HepG2 (cell line): Measurements from ENCODE around the gene NXPH1. TPM values are rescaled to one million over a fixed set of nuclear protein-coding genes. Genes with fewer than 3 reads are reported as not detected.

ENCODE experiments used
- ATAC-seq: fragments of 200-7000 bp; cut with Tn5 transposase; 3 replicates; pipeline ENCODE4 v1.9.1; 2020; ENCODE audit warnings: mild to moderate bottlenecking, moderate library complexity
- BruUV-seq: library from RNA; stranded (reverse); fragments of 400-500 nt; replicated peaks from 2 replicates; lab custom pipeline; 2021; lab: Mats Ljungman, UMichigan
- CTCF ChIA-PET: fragments of 300-600 bp; formaldehyde crosslinking; extraction: SDS; loops from one replicate; lab custom pipeline; 2021; ENCODE audit warnings: low total read pairs, inconsistent platforms, low intra/inter-chr PET ratio; lab: Yijun Ruan, JAX
- POLR2A ChIA-PET: fragments of 350-600 bp; sonication (Branson Sonifier 250); formaldehyde crosslinking; loops from one replicate; lab custom pipeline; 2020; ENCODE audit warnings: antibody characterized with exemption, inconsistent platforms; lab: Yijun Ruan, JAX
- DNase-seq: peaks from one replicate; pipeline ENCODE4 v3.0.0-alpha.2; 2015; ENCODE audit warnings: low spot score
- FAIRE-seq: peaks from 3 replicates; lab custom pipeline; 2011; peaks lifted over from hg19 to GRCh38; lab: Jason Lieb, UNC
- H2AFZ ChIP-seq: one replicate; pipeline ENCODE4 v1.6.1; 2011; ENCODE audit warnings: low read length, inconsistent platforms
- H3K27ac ChIP-seq: fragments of 300-600 bp; 3 replicates; pipeline ENCODE4 v1.8.0; 2011; ENCODE audit warnings: mixed run types, mild to moderate bottlenecking, mixed read lengths, low read length, inconsistent platforms; ENCODE audit not compliant: insufficient read depth; ENCODE audit errors: extremely low read length
- H3K27me3 ChIP-seq, 2 experiments: fragments of 200-600 bp in 1 of 2; 2 replicates in 1 of 2; 3 replicates in 1 of 2; pipeline versions ENCODE4 v1.6.0 to v1.8.0; 2011; ENCODE audit warnings: low read length in 2 of 2, mild to moderate bottlenecking in 2 of 2, moderate library complexity in 2 of 2, inconsistent platforms in 1 of 2; ENCODE audit not compliant: insufficient read depth in 2 of 2, control insufficient read depth in 1 of 2
- H3K36me3 ChIP-seq, 2 experiments: fragments of 200-600 bp in 1 of 2; replicated peaks in 1 of 2; 2 replicates in 1 of 2; 3 replicates in 1 of 2; pipeline versions ENCODE4 v1.5.1 to v1.8.0; 2011; ENCODE audit warnings: low read length in 2 of 2, inconsistent platforms in 1 of 2; ENCODE audit not compliant: insufficient read depth in 2 of 2, control insufficient read depth in 1 of 2
- H3K4me1 ChIP-seq: 2 replicates; pipeline ENCODE4 v1.5.1; 2012; ENCODE audit warnings: low read length, inconsistent platforms; ENCODE audit not compliant: insufficient read depth
- H3K4me2 ChIP-seq: 2 replicates; pipeline ENCODE4 v1.6.0; 2011; ENCODE audit warnings: low read depth, low read length, inconsistent platforms
- H3K4me3 ChIP-seq, 3 experiments: fragments of 200-600 bp in 1 of 3; sonication (generic), shearing (Covaris generic) in 1 of 3; replicated peaks in 1 of 3; 2 replicates each; pipeline ENCODE4 v1.5.1; 2011 to 2016; ENCODE audit warnings: low read length in 3 of 3, inconsistent platforms in 2 of 3, low read depth in 2 of 3, mild to moderate bottlenecking in 2 of 3, control low read depth in 1 of 3, mixed read lengths in 1 of 3; ENCODE audit not compliant: insufficient read depth in 1 of 3
- H3K79me2 ChIP-seq: one replicate; pipeline ENCODE4 v1.6.1; 2011; ENCODE audit warnings: low read length, inconsistent platforms; ENCODE audit not compliant: insufficient read depth
- H3K9ac ChIP-seq: 2 replicates; pipeline ENCODE4 v1.6.0; 2011; ENCODE audit warnings: mild to moderate bottlenecking, low read depth, low read length, inconsistent platforms; ENCODE audit not compliant: insufficient read depth
- H3K9me3 ChIP-seq: 2 replicates; pipeline ENCODE4 v1.5.1; 2012; ENCODE audit warnings: mild to moderate bottlenecking, low read length
- H4K20me1 ChIP-seq: 2 replicates; pipeline ENCODE4 v1.6.0; 2011; ENCODE audit warnings: inconsistent platforms, mild to moderate bottlenecking, low read length, moderate library complexity; ENCODE audit not compliant: insufficient read depth
- EED ChIP-seq: sonication (generic); formaldehyde crosslinking; IDR thresholded peaks from 2 replicates; pipeline ENCODE4 v1.5.0; 2020; ENCODE audit warnings: mild to moderate bottlenecking, missing genetic modification reagents
- FOXO1 ChIP-seq: sonication (generic); formaldehyde crosslinking; IDR thresholded peaks from 2 replicates; pipeline ENCODE4 v1.4.0; 2020; ENCODE audit warnings: missing genetic modification reagents
- HIVEP1 ChIP-seq: sonication (generic); formaldehyde crosslinking; IDR thresholded peaks from 2 replicates; pipeline ENCODE4 v1.4.0; 2020; ENCODE audit warnings: mild to moderate bottlenecking, missing genetic modification reagents
- KLF11 ChIP-seq: IDR thresholded peaks from 2 replicates; pipeline ENCODE4 v1.6.1; 2016; ENCODE audit warnings: missing compliant biosample characterization
- NCOA1 ChIP-seq: sonication (generic); formaldehyde crosslinking; IDR thresholded peaks from 2 replicates; pipeline ENCODE4 v1.9.0; 2021; ENCODE audit warnings: missing genetic modification reagents
- PATZ1 ChIP-seq: sonication (generic); formaldehyde crosslinking; IDR thresholded peaks from 2 replicates; pipeline ENCODE4 v1.4.0; 2020; ENCODE audit warnings: missing genetic modification reagents
- SIN3A ChIP-seq: IDR thresholded peaks from 2 replicates; pipeline ENCODE4 v1.6.1; 2011; ENCODE audit warnings: low read depth, mild to moderate bottlenecking, control low read depth, low read length, borderline replicate concordance
- SNAPC4 ChIP-seq: sonication (generic); formaldehyde crosslinking; IDR thresholded peaks from 2 replicates; pipeline ENCODE4 v1.4.0; 2020; ENCODE audit warnings: mild to moderate bottlenecking, missing genetic modification reagents
- WGBS: methylation state at CpG from one replicate; pipeline ENCODE4 v1.1.6; 2017; ENCODE audit warnings: low lambda C conversion rate; 5-methylcytosine and 5-hydroxymethylcytosine counted together
- in situ Hi-C: cut with HindIII; loops from 2 replicates; pipeline ENCODE4 v1.10.0; 2017; ENCODE audit warnings: low pct_unique_long_range_greater_than_20kb; ENCODE audit not compliant: extremely low pct_ligation_motif_present
- intact Hi-C: fragments of 100-400 bp; cut with micrococcal nuclease; formaldehyde crosslinking; loops from one replicate; pipeline ENCODE4 v1.10.0; 2022; ENCODE audit not compliant: unreplicated experiment
- polyA plus RNA-seq, 8 experiments: library from polyadenylated mRNA; depleted of rRNA in 3 of 8; stranded (reverse) in 7 of 8; unstranded in 1 of 8; fragments of >200 nt; fragmentation: Illumina TruSeq in 4 of 8; extraction: Trizol in 4 of 8; gene quantifications; 2 replicates each; pipeline versions ENCODE4 v1.2.1 to v1.2.3, GENCODE V29; 2011 to 2016; ENCODE audit warnings: low read depth in 4 of 8, missing spikeins in 1 of 8, mixed read lengths in 1 of 8; ENCODE audit not compliant: insufficient read depth in 1 of 8
- total RNA-seq, 5 experiments: library from RNA; depleted of rRNA; stranded (reverse); fragments of >200 nt; fragmentation: Illumina TruSeq; extraction: Trizol; gene quantifications; 2 replicates each; pipeline ENCODE4 v1.2.3, GENCODE V29; 2016; ENCODE audit warnings: low read depth in 1 of 5

NXPH1 gene
- total and polyA plus RNA-seq, 2 of the 13 experiments (the other 11 are each of a cell fraction or from before 2014, with no cell fraction given), result not detected

GRCh38 chr7:8561449-8561848 is 128.0 kb downstream of the NXPH1 start:
- POLR2A ChIA-PET, result no interaction called here
- Histone ChIP-seq H3K27me3 (no peaks in the 10 kb centered on the region), H3K79me2 (no peaks in the 10 kb centered on the region), H3K4me2 (no peak overlapping the region), H3K4me1 (no peaks in the 10 kb centered on the region), H3K9ac (no peak overlapping the region), H3K36me3 (no peaks in the 10 kb centered on the region), H2AFZ (no peak overlapping the region), H3K4me3 (no peak overlapping the region), H4K20me1 (no peaks in the 10 kb centered on the region), H3K9me3 (no peaks in the 10 kb centered on the region), H3K27ac (no peak overlapping the region)
- no peak for FAIRE-seq
- TF ChIP-seq PATZ1 (CRISPR knock-in tag), result no peak
- TF ChIP-seq SNAPC4 (CRISPR knock-in tag), result no peak
- TF ChIP-seq KLF11 (CRISPR knock-in tag), result no peak
- TF ChIP-seq EED (CRISPR knock-in tag), result no peak
- TF ChIP-seq NCOA1 (CRISPR knock-in tag), result no peak
- no peak for TF ChIP-seq SIN3A
- no peak for TF ChIP-seq FOXO1 (CRISPR knock-in tag)
- TF ChIP-seq HIVEP1 (CRISPR knock-in tag), result no peak
- CTCF ChIA-PET, result no interaction called here
- 1% methylated on average over 3 of the region's 3 CpGs for WGBS
- no peak for ATAC-seq
- intact Hi-C loops, result no loop called here
- no TSS peak for BruUV-seq
- in situ Hi-C loops, result no loop called here
- DNase-seq, result no peak
